CD4-positive, alpha-beta T cell treated with Interferon gamma for 1 hour (primary cell): ENCODE measurements around the gene ZNF248.

Source experiments
- DNase-seq: peaks from one replicate; pipeline ENCODE4 v3.0.0-alpha.2; 2020

The ZNF248 gene

GRCh38 chr10:37737336-37737735, 120.1 kb downstream of the ZNF248 start:
- no peak for DNase-seq

GRCh38 chr10:37736120-37736519, 121.3 kb downstream of the ZNF248 start:
- no peak for DNase-seq

- no peak for DNase-seq
Measured at GRCh38 chr10:37734971-37735370, 122.4 kb downstream of the ZNF248 start.
